GM23248 (cell line): ENCODE results near the gene RPN2. TPM values are rescaled to one million over a fixed set of nuclear protein-coding genes. Genes with fewer than 3 reads are reported as not detected.

Experiments
- DNase-seq: peaks from one replicate; pipeline ENCODE4 v3.0.0-alpha.2; 2015
- H2AFZ ChIP-seq: fragments of 200-600 bp; sonication (generic); 2 replicates; pipeline ENCODE4 v1.6.1; 2016; ENCODE audit warnings: antibody characterized with exemption
- H3F3A ChIP-seq: fragments of 200-600 bp; sonication (generic); 2 replicates; pipeline ENCODE4 v1.6.1; 2016; ENCODE audit warnings: mild to moderate bottlenecking, antibody characterized with exemption, mixed run types; ENCODE audit not compliant: insufficient read depth
- H3K27ac ChIP-seq: fragments of 200-600 bp; sonication (generic); 2 replicates; pipeline ENCODE4 v1.5.1; 2016; ENCODE audit warnings: mild to moderate bottlenecking
- H3K27me3 ChIP-seq: fragments of 200-600 bp; sonication (generic); replicated peaks from 2 replicates; pipeline ENCODE4 v1.6.1; 2016; ENCODE audit warnings: mild to moderate bottlenecking; ENCODE audit not compliant: insufficient read depth
- H3K36me3 ChIP-seq: fragments of 200-600 bp; sonication (generic); 2 replicates; pipeline ENCODE4 v1.6.1; 2016; ENCODE audit warnings: low read depth, mild to moderate bottlenecking
- H3K4me1 ChIP-seq: fragments of 200-600 bp; sonication (generic); 2 replicates; pipeline ENCODE4 v1.6.1; 2016; ENCODE audit warnings: mild to moderate bottlenecking; ENCODE audit not compliant: insufficient read depth
- H3K4me2 ChIP-seq: fragments of 200-600 bp; sonication (generic); one replicate; pipeline ENCODE4 v1.6.1; 2016; ENCODE audit warnings: mild to moderate bottlenecking; ENCODE audit not compliant: unreplicated experiment
- H3K4me3 ChIP-seq: fragments of 200-600 bp; sonication (generic); 2 replicates; pipeline ENCODE4 v1.5.1; 2016; ENCODE audit warnings: mild to moderate bottlenecking
- H3K79me2 ChIP-seq: fragments of 200-600 bp; sonication (generic); 2 replicates; pipeline ENCODE4 v1.6.1; 2016; ENCODE audit warnings: mild to moderate bottlenecking; ENCODE audit not compliant: insufficient read depth
- H3K9ac ChIP-seq: fragments of 200-600 bp; sonication (generic); 2 replicates; pipeline ENCODE4 v1.6.1; 2016; ENCODE audit warnings: mild to moderate bottlenecking
- H3K9me2 ChIP-seq: fragments of 200-600 bp; sonication (generic); 2 replicates; pipeline ENCODE4 v1.6.1; 2016; ENCODE audit warnings: mixed run types, mild to moderate bottlenecking, moderate library complexity; ENCODE audit not compliant: insufficient read depth
- H3K9me3 ChIP-seq: fragments of 200-600 bp; sonication (generic); one replicate; pipeline ENCODE4 v1.6.1; 2017; ENCODE audit warnings: low read depth
- H4K20me1 ChIP-seq: fragments of 200-600 bp; sonication (generic); 2 replicates; pipeline ENCODE4 v1.6.0; 2016; ENCODE audit not compliant: insufficient read depth
- EZH2 ChIP-seq: fragments of 200-600 bp; sonication (generic); IDR thresholded peaks from 2 replicates; pipeline ENCODE4 v1.6.1; 2018; ENCODE audit warnings: antibody characterized with exemption, mild to moderate bottlenecking; ENCODE audit not compliant: insufficient read depth, poor library complexity, severe bottlenecking
- EZH2phosphoT487 ChIP-seq: fragments of 200-600 bp; sonication (generic); IDR thresholded peaks from 2 replicates; pipeline ENCODE4 v1.6.1; 2018; ENCODE audit warnings: antibody characterized with exemption, moderate library complexity, mild to moderate bottlenecking, low read depth; ENCODE audit not compliant: insufficient read depth
- WGBS, 2 experiments: methylation state at CpG; one replicate each; pipeline ENCODE4 v1.1.6; 2015 to 2017; ENCODE audit warnings: low lambda C conversion rate in 2 of 2, low coverage in 1 of 2; ENCODE audit errors: missing lambda C conversion rate in 2 of 2; 5-methylcytosine and 5-hydroxymethylcytosine counted together
- in situ Hi-C: fragments of 300-500 bp; cut with MboI; formaldehyde crosslinking; loops from 2 replicates; pipeline ENCODE4 v1.15.0; 2020
- polyA plus RNA-seq: library from polyadenylated mRNA; unstranded; fragments of >200 nt; fragmentation: Nextera tagmentation; extraction: Ambion mirVana; gene quantifications from 2 replicates; pipeline ENCODE4 v1.2.1, GENCODE V29; 2016
- total RNA-seq: library from RNA; depleted of rRNA; stranded (reverse); fragments of >200 nt; shearing (Covaris generic); gene quantifications from 2 replicates; pipeline ENCODE4 v1.2.3, GENCODE V29; 2014

The RPN2 gene
- total and polyA plus RNA-seq, 2 experiments from 2014 or later = 368 to 379 TPM

DNA sequence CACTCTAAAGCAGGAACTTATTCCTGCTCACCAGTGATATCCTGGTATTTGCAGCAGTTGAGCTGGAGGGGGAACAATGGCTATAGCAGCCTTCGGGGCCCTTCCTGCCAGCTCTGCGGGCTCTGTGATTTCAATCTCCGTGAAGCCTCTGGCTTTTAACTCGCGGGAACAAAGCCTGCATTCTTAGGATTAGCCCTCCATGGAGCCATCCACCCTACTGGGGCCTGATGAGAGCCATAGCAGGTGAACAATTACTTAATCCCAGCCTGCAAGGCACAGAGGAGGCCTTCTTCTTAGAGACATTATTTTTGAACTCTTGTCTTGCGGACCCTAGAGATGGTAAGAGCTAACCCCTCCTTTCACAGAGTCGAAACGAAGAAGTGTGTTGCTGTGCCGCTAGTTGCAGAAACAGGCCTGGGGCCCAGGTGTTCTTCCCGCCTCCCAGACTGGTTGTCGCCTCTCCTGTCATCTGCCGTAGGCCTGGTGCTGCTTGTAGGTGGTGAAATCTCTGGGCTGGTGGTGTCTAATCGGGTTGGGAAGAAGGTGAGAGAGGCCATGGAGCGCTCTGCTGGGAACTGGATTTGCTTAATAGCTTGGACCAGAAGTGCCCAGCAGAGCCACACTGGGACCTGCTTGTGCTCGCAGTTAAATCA, 72.8 kb downstream of the RPN2 start:
- H3K9me2 ChIP-seq = no peaks in the 10 kb centered on the region
- H3K4me1 ChIP-seq = no peaks in the 10 kb centered on the region
- 71 to 75% methylated on average over 15 of the region's 15 CpGs for WGBS, 2 experiments
- H3K27ac ChIP-seq = no peak overlapping the region
- no peak overlapping the region for H3K4me3 ChIP-seq
- TF ChIP-seq EZH2phosphoT487 (no peak), EZH2 (no peak)
- no peak overlapping the region for H3K9ac ChIP-seq
- H3K27me3 ChIP-seq = no peaks in the 10 kb centered on the region
- no peaks in the 10 kb centered on the region for H3K36me3 ChIP-seq
- H3K79me2 ChIP-seq = no peaks in the 10 kb centered on the region
- in situ Hi-C loops = loop anchor here (25.0 kb wide), 1 partner anchor 735 kb away; no protein-coding TSS in a partner anchor
- H3F3A ChIP-seq = no peaks in the 10 kb centered on the region
- no peak overlapping the region for H3K4me2 ChIP-seq
- no peak for DNase-seq
- H2AFZ ChIP-seq = no peak overlapping the region
- no peaks in the 10 kb centered on the region for H3K9me3 ChIP-seq
- H4K20me1 ChIP-seq = no peaks in the 10 kb centered on the region

DNA sequence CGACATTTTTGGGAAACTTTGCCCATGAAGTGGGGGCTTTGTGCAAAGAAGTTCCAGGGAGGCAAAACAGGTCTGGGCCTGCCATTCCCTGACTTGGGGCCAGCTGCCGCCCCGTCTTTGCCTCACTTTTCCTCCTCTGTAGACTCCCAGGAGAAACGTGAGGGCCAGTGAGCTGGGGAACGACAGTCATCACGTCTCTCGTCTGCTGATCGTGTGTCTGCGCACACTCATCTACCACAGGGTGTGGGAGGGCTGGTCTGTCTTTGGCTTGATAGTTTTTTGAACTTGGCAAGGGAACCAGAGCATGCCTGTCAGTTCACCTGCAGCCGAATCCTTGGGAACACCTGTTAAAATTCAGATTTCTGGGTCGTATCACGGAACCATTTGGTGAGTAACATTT, 74.0 kb downstream of the RPN2 start:
- Histone ChIP-seq H3K79me2 (no peaks in the 10 kb centered on the region), H3K27me3 (no peaks in the 10 kb centered on the region), H4K20me1 (no peaks in the 10 kb centered on the region), H3K4me2 (no peak overlapping the region), H3K4me1 (no peaks in the 10 kb centered on the region), H2AFZ (no peak overlapping the region), H3K9me2 (no peaks in the 10 kb centered on the region), H3K4me3 (no peak overlapping the region), H3K27ac (no peak overlapping the region), H3K36me3 (no peaks in the 10 kb centered on the region), H3F3A (no peaks in the 10 kb centered on the region), H3K9ac (no peak overlapping the region), H3K9me3 (no peaks in the 10 kb centered on the region)
- 67 to 68% methylated on average over 12 of the region's 12 CpGs for WGBS, 2 experiments
- DNase-seq = no peak
- TF ChIP-seq EZH2 (no peak), EZH2phosphoT487 (no peak)
- in situ Hi-C loops = loop anchor here (25.0 kb wide), 1 partner anchor 734 kb away; no protein-coding TSS in a partner anchor

DNA sequence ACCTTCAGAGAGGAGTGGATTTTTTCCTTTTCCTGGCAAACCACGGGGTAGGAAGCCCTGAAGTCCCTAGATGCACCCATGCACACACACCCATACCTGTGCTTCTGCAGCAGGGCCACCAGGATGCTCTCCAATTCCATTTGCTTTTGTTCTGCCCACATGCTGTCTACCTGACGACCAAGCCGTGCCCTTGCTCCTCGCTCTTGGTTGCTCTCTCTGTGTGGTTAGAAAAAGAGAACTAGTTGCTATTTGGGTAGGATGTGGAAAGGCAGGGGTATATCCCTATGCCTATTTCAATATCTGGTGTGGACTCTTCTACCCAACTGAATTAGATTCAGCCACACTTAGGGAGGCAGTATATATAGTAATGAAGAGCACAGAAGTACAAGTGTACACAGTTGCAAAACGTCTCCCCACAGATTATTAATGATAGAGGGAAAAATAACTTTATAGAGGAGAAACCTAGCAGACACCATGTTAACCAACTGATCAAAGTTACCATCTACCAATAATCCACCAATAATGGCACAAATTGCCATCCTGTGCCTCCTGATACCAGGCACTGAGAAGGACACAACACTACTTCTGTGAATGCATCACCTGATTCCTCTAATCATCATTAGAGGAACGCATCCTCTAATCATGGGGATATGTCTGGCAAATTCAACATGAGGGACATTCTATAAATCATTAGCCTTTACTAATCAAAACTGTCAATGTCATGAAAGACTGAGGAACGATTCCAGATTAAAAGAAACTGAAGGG, 75.2 kb downstream of the RPN2 start:
- H3K27ac ChIP-seq = no peak overlapping the region
- H3K4me3 ChIP-seq = no peak overlapping the region
- no peaks in the 10 kb centered on the region for H3K4me1 ChIP-seq
- no peaks in the 10 kb centered on the region for H3K27me3 ChIP-seq
- H3K9me3 ChIP-seq = no peaks in the 10 kb centered on the region
- TF ChIP-seq EZH2 = no peak
- TF ChIP-seq EZH2phosphoT487 = no peak
- no peak for DNase-seq
- no peak overlapping the region for H3K9ac ChIP-seq
- H4K20me1 ChIP-seq = no peaks in the 10 kb centered on the region
- H3K36me3 ChIP-seq = no peaks in the 10 kb centered on the region
- no peaks in the 10 kb centered on the region for H3K9me2 ChIP-seq
- H3K79me2 ChIP-seq = no peaks in the 10 kb centered on the region
- in situ Hi-C loops = loop anchor here (25.0 kb wide), 1 partner anchor 733 kb away; no protein-coding TSS in a partner anchor
- H2AFZ ChIP-seq = no peak overlapping the region
- WGBS, 2 experiments = 58 to 61% methylated on average over 7 of the region's 7 CpGs
- no peak overlapping the region for H3K4me2 ChIP-seq
- H3F3A ChIP-seq = no peaks in the 10 kb centered on the region

DNA sequence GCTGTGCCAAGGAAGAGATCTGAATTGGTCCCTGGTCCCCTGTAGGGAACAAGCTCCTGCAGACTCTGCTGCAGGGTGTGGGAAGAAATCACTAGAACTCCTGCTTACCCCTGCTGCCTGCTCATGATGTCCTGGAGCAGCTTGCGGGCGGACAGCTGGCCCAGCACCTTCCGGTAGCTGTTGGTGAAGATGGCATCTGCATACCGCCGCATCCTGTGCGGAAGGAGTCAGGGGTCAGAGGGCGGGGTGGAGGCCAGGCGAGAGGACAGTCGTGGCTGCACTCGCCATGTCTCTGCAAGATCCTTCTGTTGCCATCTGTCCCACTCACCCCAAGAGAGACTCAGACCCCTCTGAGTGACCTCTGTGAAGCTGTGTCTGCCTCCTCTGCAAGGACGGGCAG, 77.2 kb downstream of the RPN2 start:
- in situ Hi-C loops = loop anchor here (25.0 kb wide), 1 partner anchor 731 kb away; no protein-coding TSS in a partner anchor
- no peak overlapping the region for H3K27ac ChIP-seq
- 76 to 81% methylated on average over 11 of the region's 11 CpGs for WGBS, 2 experiments
- H3K4me1 ChIP-seq = no peaks in the 10 kb centered on the region
- no peaks in the 10 kb centered on the region for H3K79me2 ChIP-seq
- no peaks in the 10 kb centered on the region for H3K36me3 ChIP-seq
- H3F3A ChIP-seq = no peaks in the 10 kb centered on the region
- H4K20me1 ChIP-seq = no peaks in the 10 kb centered on the region
- no peaks in the 10 kb centered on the region for H3K9me3 ChIP-seq
- DNase-seq = no peak
- no peak overlapping the region for H3K4me3 ChIP-seq
- H3K9ac ChIP-seq = no peak overlapping the region
- H2AFZ ChIP-seq = no peak overlapping the region
- peaks cover 19% of the 10 kb centered on the region; the same call in 1 of the 2 replicates for H3K27me3 ChIP-seq
- H3K9me2 ChIP-seq = no peaks in the 10 kb centered on the region
- no peak overlapping the region for H3K4me2 ChIP-seq
- no peak for TF ChIP-seq EZH2phosphoT487
- TF ChIP-seq EZH2 = no peak
